Measurements from ENCODE around the gene HNRNPAB. TPM values are rescaled to one million over a fixed set of nuclear protein-coding genes. Genes with fewer than 3 reads are reported as not detected.

Gene HNRNPAB
- total and polyA plus RNA-seq, 7 donors: 74.1 to 243 (median 156) TPM

- Histone ChIP-seq H3K4me3 (no peak overlapping the region), H3K9me3 (no peaks in the 10 kb centered on the region), H3K36me3 (ENCODE audit: insufficient read depth in 1 of 2, low read depth in 1 of 2) (no peaks in the 10 kb centered on the region), H3K27me3 (ENCODE audit: insufficient read depth in 3 of 3, low read length in 2 of 3) (peaks cover 0 to 2% (median 0%) of the 10 kb centered on the region in 3 donors), H3K27ac (no peak overlapping the region), H3K4me1 (no peaks in the 10 kb centered on the region)
- TF ChIP-seq CTCF (IDR thresholded peaks at IDR 0.05): no peak
- intact Hi-C loops (cut with DNase I): no loop called here
- WGBS, 3 donors: 79 to 92% (median 84%) methylated on average over 6 of the region's 6 CpGs
- DNase-seq (no peak), ATAC-seq (no peak)
Measured at GRCh38 chr5:178176791-178177190, 27.5 kb upstream of the HNRNPAB start.

- ATAC-seq (no peak), DNase-seq (no peak)
- Histone ChIP-seq H3K4me1 (no peaks in the 10 kb centered on the region), H3K9me3 (no peaks in the 10 kb centered on the region), H3K4me3 (no peak overlapping the region), H3K27me3 (ENCODE audit: insufficient read depth in 3 of 3, low read length in 2 of 3) (peaks cover 0 to 2% (median 0%) of the 10 kb centered on the region in 3 donors), H3K27ac (no peak overlapping the region), H3K36me3 (ENCODE audit: insufficient read depth in 1 of 2, low read depth in 1 of 2) (no peaks in the 10 kb centered on the region)
- 78 to 84% (median 84%) methylated on average over 8 of the region's 8 CpGs for WGBS, 3 donors
- TF ChIP-seq CTCF (IDR thresholded peaks at IDR 0.05): no peak
- intact Hi-C loops (cut with DNase I): no loop called here
Measured at GRCh38 chr5:178177569-178177968, 26.8 kb upstream of the HNRNPAB start.

- Histone ChIP-seq H3K27me3 (ENCODE audit: insufficient read depth in 3 of 3, low read length in 2 of 3) (peaks cover 0 to 2% (median 0%) of the 10 kb centered on the region in 3 donors), H3K27ac (no peak overlapping the region), H3K9me3 (no peaks in the 10 kb centered on the region), H3K36me3 (ENCODE audit: insufficient read depth in 1 of 2, low read depth in 1 of 2) (no peaks in the 10 kb centered on the region), H3K4me1 (no peaks in the 10 kb centered on the region), H3K4me3 (no peak overlapping the region)
- ATAC-seq: no peak
- no peak for DNase-seq
- intact Hi-C loops (cut with DNase I): loop anchor here in 1 of 2 donors (1.0 kb wide), 1 partner anchor 26 kb away; no protein-coding TSS in a partner anchor
- no peak for TF ChIP-seq CTCF (IDR thresholded peaks at IDR 0.05)
- 30 to 34% (median 32%) methylated on average over 9 of the region's 9 CpGs for WGBS, 3 donors
Measured at GRCh38 chr5:178180141-178180863, 24.0 kb upstream of the HNRNPAB start.

- Histone ChIP-seq H3K9me3 (no peaks in the 10 kb centered on the region), H3K27ac (no peak overlapping the region), H3K4me3 (no peak overlapping the region), H3K4me1 (no peaks in the 10 kb centered on the region), H3K36me3 (ENCODE audit: insufficient read depth in 1 of 2, low read depth in 1 of 2) (no peaks in the 10 kb centered on the region), H3K27me3 (ENCODE audit: insufficient read depth in 3 of 3, low read length in 2 of 3) (peaks cover 0 to 2% (median 0%) of the 10 kb centered on the region in 3 donors)
- no peak for DNase-seq
- no peak for TF ChIP-seq CTCF (IDR thresholded peaks at IDR 0.05)
- ATAC-seq: no peak
- 46 to 53% (median 50%) methylated on average over 4 of the region's 4 CpGs for WGBS, 3 donors
- intact Hi-C loops (cut with DNase I): no loop called here
Measured at GRCh38 chr5:178182158-178182876, 22.0 kb upstream of the HNRNPAB start.
